NCI-H524 treated with DMSO at 0.1 percent for 48 hours (cell line): ENCODE measurements around the gene SLC16A2.
"Not testable (repeated sequence)": the region's sequence is repeated elsewhere in the genome, so short reads cannot be mapped to it uniquely, and the experiment has no call there.

Experiments used
- DNase-seq: peaks from one replicate; lab custom pipeline; 2025; lab: John Stamatoyannopoulos, UW

Gene SLC16A2

DNA sequence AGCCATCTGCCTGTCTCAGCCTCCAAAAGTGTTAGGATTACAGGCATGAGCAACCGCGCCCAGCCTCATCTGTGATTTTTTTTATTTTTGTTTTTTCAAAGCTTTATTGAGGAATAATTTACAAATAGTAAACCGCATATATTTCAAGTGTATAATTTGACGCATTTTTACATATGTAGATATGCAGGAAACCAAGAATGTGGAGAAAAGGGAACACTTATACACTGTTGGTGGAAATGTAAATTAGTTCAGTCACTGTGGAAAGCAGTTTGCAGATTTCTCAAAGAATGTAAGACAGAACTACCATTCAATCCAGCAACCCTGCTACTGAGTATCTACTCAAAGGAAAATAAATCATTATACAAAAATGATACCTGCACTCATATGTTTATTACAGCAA, 85.9 kb downstream of the SLC16A2 start:
- DNase-seq, result no peak

- DNase-seq, result no peak
These were observed 88.7 kb downstream of the SLC16A2 start for GRCh38 chrX:74509989-74510388.

GRCh38 chrX:74510401-74510800, 89.1 kb downstream of the SLC16A2 start:
- DNase-seq, result no peak

DNA sequence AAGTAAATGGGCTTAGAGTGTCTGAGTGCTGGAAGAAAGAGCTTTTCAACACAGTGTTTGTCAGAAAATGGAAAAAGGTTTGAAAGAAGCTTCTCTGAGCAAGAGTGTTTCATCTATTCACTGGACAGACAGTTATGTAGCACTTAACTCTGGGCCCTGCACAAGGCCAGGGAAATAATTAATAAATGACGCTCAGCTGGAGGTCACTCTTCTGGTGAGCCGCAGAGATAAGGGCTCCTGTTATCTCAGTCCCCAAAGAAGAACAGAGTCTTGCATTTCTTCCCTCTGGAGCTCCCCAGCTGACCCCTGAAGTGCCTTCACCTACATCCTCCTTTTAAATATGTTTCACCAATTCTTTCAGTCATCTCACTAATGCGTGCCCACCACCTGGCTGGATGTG, 90.4 kb downstream of the SLC16A2 start:
- no peak for DNase-seq

- DNase-seq, result no peak
These were observed 93.1 kb downstream of the SLC16A2 start for GRCh38 chrX:74514384-74514783.

DNA sequence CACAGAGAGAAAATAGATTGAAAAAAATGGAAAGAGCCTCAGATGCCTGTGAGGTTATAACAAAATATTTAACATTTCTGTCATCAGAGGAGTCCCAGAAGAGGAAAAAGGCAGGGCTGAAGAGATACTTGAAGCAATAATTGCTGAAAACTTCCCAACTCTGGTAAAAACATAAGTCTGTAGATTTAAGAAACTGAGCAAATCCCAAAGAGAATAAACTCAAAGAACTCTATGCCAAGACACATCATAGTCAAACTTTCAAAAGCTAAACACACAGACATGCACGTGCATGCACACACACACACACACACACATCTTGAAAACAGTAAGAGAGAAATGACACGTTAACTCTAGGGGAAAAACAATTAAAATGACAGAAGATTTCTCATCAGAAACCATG, 94.1 kb downstream of the SLC16A2 start:
- DNase-seq, result no peak

DNA sequence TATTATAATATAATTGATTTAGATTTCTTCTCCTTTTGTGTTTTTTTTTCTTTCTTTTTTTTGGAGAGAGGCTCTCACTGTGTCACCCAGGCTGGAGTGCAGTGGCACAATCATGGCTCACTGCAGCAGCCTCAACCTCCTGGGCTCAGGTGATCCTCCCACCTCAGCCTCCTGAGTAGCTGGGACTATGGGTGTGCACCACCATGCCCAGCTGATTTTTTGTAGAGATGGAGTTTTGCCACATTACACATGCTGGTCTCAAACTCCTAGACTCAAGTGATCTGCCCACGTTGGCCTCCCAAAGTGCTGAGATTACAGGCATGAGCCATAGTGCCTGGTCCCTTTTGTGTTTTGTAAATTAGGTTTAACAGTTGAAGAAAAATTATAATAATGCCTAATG, 94.7 kb downstream of the SLC16A2 start:
- DNase-seq, result not testable (repeated sequence)

- DNase-seq, result no peak
These were observed 98.6 kb downstream of the SLC16A2 start for GRCh38 chrX:74519870-74520269.

- no peak for DNase-seq
These were observed 99.0 kb downstream of the SLC16A2 start for GRCh38 chrX:74520291-74520690.

DNA sequence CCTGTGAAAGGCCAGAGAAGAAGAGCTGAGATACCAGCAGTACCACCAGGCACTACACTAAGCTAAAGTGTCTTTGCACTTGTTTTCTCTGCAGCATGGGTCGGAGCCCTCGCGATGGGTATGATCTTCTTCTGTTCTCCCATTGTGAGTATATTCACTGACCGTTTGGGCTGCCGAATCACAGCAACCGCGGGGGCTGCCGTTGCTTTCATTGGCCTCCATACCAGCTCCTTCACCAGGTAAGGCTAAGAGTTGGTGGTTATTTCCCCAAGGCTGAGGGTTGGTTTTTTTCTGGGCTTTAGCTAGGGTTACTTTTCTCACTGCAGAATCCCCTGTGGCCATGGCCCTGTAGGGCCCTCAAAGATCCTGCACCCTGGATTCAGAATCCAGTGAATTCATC, 99.6 kb downstream of the SLC16A2 start:
- DNase-seq, result no peak

DNA sequence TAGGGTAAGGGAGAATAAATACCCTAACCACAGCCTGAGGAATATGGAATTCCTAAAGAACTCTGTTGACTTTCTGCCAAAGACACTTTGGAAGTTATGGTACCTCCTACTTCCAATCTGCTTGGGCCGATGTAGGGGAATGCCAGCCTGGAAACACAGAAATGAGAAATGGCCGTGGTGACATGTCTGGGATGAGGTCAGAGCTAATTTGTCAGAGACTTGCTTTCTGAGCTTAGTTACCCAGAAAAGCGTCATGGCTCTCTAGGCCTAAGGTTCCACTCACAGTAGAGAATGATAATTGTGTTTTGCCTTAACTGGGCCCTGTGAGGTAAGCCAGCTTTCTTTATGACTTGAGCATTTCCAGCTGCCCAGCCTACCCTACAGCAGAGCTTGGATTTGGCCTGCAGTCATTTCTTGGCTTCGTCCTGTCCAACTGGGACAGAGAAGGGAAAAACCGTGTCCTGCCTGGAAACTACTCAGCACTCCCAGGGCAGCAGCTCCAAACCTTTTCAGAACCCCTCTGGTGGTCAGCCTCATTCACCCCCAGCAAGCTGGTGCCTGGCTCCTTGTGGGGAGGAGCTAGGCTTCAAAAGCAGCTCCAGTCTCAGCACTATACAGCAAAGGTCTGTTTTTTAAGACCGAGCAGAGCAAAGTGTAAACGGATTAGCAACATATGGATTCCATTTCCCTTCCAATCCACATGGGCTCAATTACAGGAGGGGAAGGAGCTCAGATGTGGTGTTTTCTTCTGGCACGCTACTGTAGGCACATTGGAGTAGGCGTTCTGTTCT, 100.9 kb downstream of the SLC16A2 start:
- no peak for DNase-seq

- no peak for DNase-seq
These were observed 101.9 kb downstream of the SLC16A2 start for GRCh38 chrX:74523224-74523623.

DNA sequence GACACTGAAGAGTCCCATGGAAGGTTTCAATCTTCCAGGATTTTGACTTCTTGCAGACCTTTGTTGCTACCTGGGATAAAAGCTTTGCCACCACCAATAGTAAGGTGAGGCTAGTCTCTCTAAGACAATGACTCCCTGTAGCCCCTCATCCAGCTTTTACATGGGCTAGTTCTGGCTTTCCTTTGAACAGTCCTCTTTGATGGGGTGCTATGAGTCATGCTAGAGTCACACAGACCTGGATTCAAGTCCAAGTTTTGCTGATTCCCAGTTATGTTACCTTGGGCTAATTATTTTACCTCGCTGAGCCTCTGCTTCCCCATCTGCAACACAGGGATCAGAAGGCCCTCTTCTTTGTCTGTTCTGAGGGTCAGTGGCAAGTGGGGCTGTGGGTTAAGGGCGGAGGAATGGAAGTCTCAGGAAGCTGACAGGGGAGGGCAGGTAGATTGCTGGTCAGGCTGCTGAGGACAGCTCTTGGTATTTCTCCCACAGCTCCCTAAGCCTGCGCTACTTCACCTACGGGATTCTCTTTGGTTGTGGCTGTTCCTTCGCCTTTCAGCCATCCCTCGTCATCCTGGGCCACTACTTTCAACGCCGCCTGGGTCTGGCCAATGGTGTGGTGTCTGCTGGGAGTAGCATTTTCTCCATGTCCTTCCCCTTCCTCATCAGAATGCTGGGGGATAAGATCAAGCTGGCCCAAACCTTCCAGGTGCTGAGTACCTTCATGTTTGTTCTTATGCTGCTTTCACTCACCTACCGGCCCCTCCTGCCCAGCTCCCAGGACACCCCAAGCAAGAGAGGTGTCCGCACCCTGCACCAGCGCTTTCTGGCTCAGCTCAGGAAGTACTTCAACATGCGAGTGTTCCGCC, 102.8 kb downstream of the SLC16A2 start:
- no peak for DNase-seq

DNA sequence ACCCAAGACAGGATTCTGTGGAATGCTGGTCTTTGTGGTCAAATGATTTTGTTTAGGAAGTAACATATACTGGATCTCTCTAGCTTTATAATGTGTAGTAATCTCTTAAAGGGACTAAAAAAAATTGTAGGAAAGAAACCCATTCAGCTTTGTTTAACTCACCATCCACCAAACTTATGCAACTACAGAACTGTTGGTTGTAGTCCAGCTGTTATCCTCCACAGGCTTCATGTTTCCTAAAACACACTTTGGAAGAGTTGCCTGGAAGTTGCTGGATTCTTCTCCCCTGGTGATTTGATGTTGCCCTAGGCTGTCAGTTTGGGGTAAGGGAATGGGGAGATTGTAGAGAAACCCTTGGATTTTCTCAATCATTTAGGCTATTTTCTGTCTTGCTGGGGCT, 103.8 kb downstream of the SLC16A2 start:
- DNase-seq, result no peak

DNA sequence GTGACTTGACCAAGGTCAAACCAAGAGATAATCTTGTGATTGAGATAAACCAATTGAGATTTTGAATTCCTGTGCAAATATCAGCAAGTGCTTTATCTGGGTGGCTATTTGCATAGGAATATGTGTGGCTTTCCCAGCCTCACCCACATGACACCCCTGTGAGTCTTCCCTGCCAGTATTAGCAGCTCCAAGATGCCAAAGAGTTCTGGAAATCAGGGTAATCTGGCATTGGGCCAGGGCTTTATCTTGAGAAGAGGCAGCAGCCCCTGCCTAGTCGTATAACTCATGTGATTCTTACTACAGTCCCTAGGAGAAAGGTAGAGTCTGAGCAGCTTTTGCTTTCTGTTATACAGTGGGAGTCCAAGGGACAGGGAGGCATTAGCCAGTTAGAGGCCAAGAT, 105.5 kb downstream of the SLC16A2 start:
- no peak for DNase-seq

DNA sequence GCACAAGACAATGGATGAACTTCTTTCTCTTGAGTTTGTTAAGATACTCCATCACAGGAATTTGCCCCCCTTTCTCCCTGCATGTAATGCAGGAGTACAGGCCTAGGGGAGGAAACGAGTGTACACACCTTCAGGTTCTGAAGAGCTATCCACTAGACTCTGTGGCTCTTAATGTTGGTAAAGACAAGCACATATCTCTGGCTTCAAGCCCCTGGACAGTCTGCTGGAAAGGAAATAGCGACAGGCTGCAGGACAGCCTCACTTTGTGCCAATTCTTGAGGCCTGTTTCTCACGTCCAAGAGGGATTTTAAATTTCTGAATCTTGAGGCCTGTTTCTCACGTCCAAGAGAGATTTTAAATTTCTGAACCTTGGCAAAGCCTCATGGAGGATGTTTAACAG, 106.1 kb downstream of the SLC16A2 start:
- DNase-seq, result no peak

DNA sequence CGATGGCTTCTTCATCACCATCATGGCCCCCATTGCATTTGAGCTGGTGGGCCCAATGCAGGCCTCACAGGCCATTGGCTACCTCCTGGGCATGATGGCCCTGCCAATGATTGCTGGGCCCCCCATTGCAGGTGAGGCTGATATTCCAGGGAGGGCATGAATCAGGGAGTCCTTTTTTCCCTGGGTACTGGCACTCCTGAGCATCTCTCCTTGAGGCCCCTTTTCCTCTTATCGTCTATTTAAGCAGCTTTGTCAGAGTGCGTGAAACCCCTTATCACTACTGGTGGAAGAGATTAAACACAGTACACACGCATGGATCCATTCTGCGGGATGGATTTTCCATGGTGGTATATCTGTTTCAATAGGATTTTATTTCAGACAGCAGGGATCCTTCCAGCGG, 108.0 kb downstream of the SLC16A2 start:
- DNase-seq, result no peak

GRCh38 chrX:74531081-74531480, 109.8 kb downstream of the SLC16A2 start:
- no peak for DNase-seq

DNA sequence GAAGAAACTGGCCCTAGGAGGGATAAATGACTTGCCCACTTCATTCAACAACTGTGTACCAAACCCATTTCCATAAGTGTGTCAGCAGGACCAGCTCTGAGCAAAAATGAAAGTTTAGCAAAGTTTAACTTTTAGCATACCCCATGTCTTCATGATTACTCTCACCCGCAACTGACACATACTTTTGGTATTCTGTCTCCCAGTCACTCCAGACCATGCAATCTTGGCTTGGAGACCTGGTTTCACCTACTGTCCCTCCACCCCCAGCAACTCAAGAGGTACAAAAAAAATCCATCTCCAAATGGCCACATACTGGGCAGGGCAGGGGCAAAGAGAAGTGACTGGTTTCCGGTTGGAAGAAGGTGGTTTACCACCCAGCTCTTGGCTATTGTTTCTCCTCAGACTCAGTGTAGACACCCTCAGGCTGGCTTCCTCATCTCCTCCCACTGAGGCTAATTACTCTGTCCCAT, 113.3 kb downstream of the SLC16A2 start:
- no peak for DNase-seq

DNA sequence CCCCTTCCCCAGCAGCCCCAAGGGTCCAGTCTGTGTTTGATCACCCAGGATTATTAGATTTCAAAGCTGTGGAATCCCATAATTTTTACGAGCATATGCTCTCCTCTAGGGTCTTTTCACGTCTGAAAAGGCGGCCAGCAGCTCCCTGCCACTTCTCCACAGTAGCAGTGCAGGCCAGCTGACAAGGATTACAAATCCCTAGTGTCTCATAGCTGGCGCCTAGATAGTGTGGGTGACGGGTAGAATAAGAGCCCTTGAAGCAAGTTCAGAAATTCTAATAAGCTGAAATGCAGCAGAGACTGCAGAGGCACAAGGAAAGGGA, 113.8 kb downstream of the SLC16A2 start:
- peak; percentile 93 for DNase-seq

DNA sequence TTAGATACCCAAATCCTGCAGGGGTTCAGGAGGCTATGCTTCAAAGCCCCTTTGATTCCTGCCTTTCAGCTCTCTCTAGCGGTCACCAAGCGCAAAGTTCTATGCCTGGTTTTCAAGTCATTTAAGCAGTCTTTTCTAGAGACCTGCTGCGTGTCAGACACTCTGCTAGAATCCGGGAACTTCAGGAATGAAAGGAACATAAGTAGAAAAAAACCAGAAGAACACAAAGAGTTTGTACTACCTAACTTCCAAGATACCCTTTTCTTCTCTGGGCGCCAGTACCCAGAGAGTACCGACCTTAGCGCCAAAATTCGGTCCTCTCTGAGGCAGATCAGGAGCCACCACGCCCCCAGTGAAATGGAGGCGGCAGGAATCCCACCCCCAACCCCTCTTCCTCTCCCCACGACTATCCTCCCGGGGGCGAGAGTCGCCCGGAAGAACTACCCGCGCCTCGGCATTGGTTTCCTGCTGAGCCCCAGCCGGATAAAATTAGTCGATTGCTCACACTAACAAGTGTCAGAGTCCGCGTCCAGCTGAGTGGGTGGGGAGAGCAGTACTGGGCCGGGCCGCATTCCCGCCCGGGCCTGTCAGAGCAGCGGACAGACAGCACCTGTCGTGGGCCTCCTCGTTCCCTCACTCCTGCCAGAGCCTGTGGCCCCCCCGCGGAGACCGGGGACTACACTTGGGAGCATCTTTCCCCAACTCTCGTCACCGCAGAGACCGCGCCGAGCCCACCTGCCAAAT, 114.3 kb downstream of the SLC16A2 start:
- DNase-seq, result peak; percentile 24

GRCh38 chrX:74536152-74536831, 115.0 kb downstream of the SLC16A2 start:
- peak; percentile 81 for DNase-seq
